ENCODE data around the gene RTRAF. TPM values are rescaled to one million over a fixed set of nuclear protein-coding genes. Genes with fewer than 3 reads are reported as not detected.

The RTRAF gene
- total and polyA plus RNA-seq, 8 donors = 4.9 to 202 (median 144) TPM

GRCh38 chr14:52053044-52053443, 63.7 kb downstream of the RTRAF start:
- peak overlapping the region in 4 of 5 donors; percentile 61 to 81 (median 76) for H3K27ac ChIP-seq
- TF ChIP-seq POLR2AphosphoS5 (IDR thresholded peaks at IDR 0.05) (no peak), EP300 (IDR thresholded peaks at IDR 0.05) (no peak), CTCF (IDR thresholded peaks at IDR 0.05) (no peak), POLR2A (IDR thresholded peaks at IDR 0.05) (no peak)

GRCh38 chr14:52054678-52055077, 65.3 kb downstream of the RTRAF start:
- 0 to 78% (median 39%) methylated on average over 1 of the region's 1 CpG for WGBS, 5 donors
- TF ChIP-seq POLR2AphosphoS5 (IDR thresholded peaks at IDR 0.05) (no peak), POLR2A (IDR thresholded peaks at IDR 0.05) (no peak), CTCF (IDR thresholded peaks at IDR 0.05) (no peak)
- Histone ChIP-seq H3K27me3 (no peaks in the 10 kb centered on the region), H3K4me1 (peaks cover 5 to 70% (median 42%) of the 10 kb centered on the region in 4 donors), H3K9me3 (no peaks in the 10 kb centered on the region), H3K27ac (peak overlapping the region in 2 of 5 donors; percentile 81), H3K4me3 (no peak overlapping the region), H3K36me3 (no peaks in the 10 kb centered on the region)
- intact Hi-C loops (cut with DNase I; ENCODE audit: low total_unique reads) = no loop called here
- DNase-seq = no peak

More at GRCh38 chr14:52053044-52053443, 63.7 kb downstream of the RTRAF start:
- no peaks in the 10 kb centered on the region for H3K9me3 ChIP-seq
- no peaks in the 10 kb centered on the region for H3K27me3 ChIP-seq
- no peaks in the 10 kb centered on the region for H3K36me3 ChIP-seq
- 57 to 82% (median 68%) methylated on average over 5 of the region's 5 CpGs for WGBS, 5 donors
- no peak overlapping the region for H3K4me3 ChIP-seq
- intact Hi-C loops (cut with DNase I; ENCODE audit: low total_unique reads) = no loop called here
- peaks cover 5 to 68% (median 44%) of the 10 kb centered on the region in 4 donors for H3K4me1 ChIP-seq
- DNase-seq = peak in 1 of 2 donors; percentile 47

GRCh38 chr14:52055167-52055566, 65.8 kb downstream of the RTRAF start:
- Histone ChIP-seq H3K27ac (peak overlapping the region in 1 of 5 donors; percentile 81), H3K36me3 (no peaks in the 10 kb centered on the region), H3K4me3 (no peak overlapping the region), H3K4me1 (peaks cover 5 to 70% (median 42%) of the 10 kb centered on the region in 4 donors), H3K9me3 (no peaks in the 10 kb centered on the region), H3K27me3 (no peaks in the 10 kb centered on the region)
- 64 to 69% (median 67%) methylated on average over 2 of the region's 2 CpGs for WGBS, 5 donors
- no peak for DNase-seq
- TF ChIP-seq CTCF (IDR thresholded peaks at IDR 0.05) = no peak
- TF ChIP-seq EP300 (IDR thresholded peaks at IDR 0.05) = no peak
- TF ChIP-seq POLR2AphosphoS5 (IDR thresholded peaks at IDR 0.05) = no peak
- no peak for TF ChIP-seq POLR2A (IDR thresholded peaks at IDR 0.05)
- intact Hi-C loops (cut with DNase I; ENCODE audit: low total_unique reads) = no loop called here

GRCh38 chr14:52058341-52058740, 69.0 kb downstream of the RTRAF start:
- H3K27me3 ChIP-seq = no peaks in the 10 kb centered on the region
- intact Hi-C loops (cut with DNase I; ENCODE audit: low total_unique reads) = no loop called here
- no peak overlapping the region for H3K4me3 ChIP-seq
- no peaks in the 10 kb centered on the region for H3K9me3 ChIP-seq
- H3K4me1 ChIP-seq = peaks cover 0 to 70% (median 37%) of the 10 kb centered on the region in 4 donors
- no peak for DNase-seq
- H3K36me3 ChIP-seq = no peaks in the 10 kb centered on the region
- H3K27ac ChIP-seq = peak overlapping the region in 2 of 5 donors; percentile 32 to 53
- no peak for TF ChIP-seq EP300 (IDR thresholded peaks at IDR 0.05)
- TF ChIP-seq CTCF (IDR thresholded peaks at IDR 0.05) = no peak
- TF ChIP-seq POLR2A (IDR thresholded peaks at IDR 0.05) = no peak
- no peak for TF ChIP-seq POLR2AphosphoS5 (IDR thresholded peaks at IDR 0.05)
- 42 to 63% (median 59%) methylated on average over 3 of the region's 3 CpGs for WGBS, 5 donors

All from stomach (tissue), 9 donors.